Endothelial cell of umbilical vein (primary cell): ENCODE data around the gene HSPB3. TPM values are rescaled to one million over a fixed set of nuclear protein-coding genes. Genes with fewer than 3 reads are reported as not detected.

Experiments
- BruUV-seq: library from RNA; stranded (reverse); fragments of 400-500 nt; replicated peaks from 2 replicates; lab custom pipeline; 2021; lab: Mats Ljungman, UMichigan
- CTCF ChIA-PET: fragments of 300-600, 350-600 bp; sonication (Branson Sonifier 250); formaldehyde crosslinking; loops from one replicate; lab custom pipeline; 2021; ENCODE audit warnings: antibody characterized with exemption, inconsistent platforms; lab: Charles Lee
- POLR2A ChIA-PET: fragments of 300-600, 350-600 bp; sonication (Branson Sonifier 250); formaldehyde crosslinking; loops from one replicate; lab custom pipeline; 2021; ENCODE audit warnings: antibody characterized with exemption, inconsistent platforms; lab: Charles Lee
- DNase-seq: peaks from one replicate; pipeline ENCODE4 v3.0.0-alpha.2; 2011; ENCODE audit warnings: low read depth, low spot score
- FAIRE-seq: peaks from 2 replicates; lab custom pipeline; 2011; peaks lifted over from hg19 to GRCh38; lab: Jason Lieb, UNC
- H2AFZ ChIP-seq: 2 replicates; pipeline ENCODE4 v1.6.0; 2012; ENCODE audit warnings: low read depth, low read length, control low read depth, inconsistent platforms
- H3K27ac ChIP-seq: 2 replicates; pipeline ENCODE4 v1.5.1; 2011; ENCODE audit warnings: low read depth, mild to moderate bottlenecking, control low read depth, low read length, moderate library complexity; ENCODE audit not compliant: insufficient read depth
- H3K27me3 ChIP-seq, 2 experiments: 2 replicates each; pipeline versions ENCODE4 v1.6.0 to v1.6.1; 2011; ENCODE audit warnings: low read length in 2 of 2, mixed read lengths in 1 of 2; ENCODE audit not compliant: control insufficient read depth in 2 of 2, insufficient read depth in 2 of 2
- H3K36me3 ChIP-seq, 2 experiments: 2 replicates in 1 of 2; 3 replicates in 1 of 2; pipeline ENCODE4 v1.5.1; 2011; ENCODE audit warnings: low read length in 2 of 2, mild to moderate bottlenecking in 1 of 2, moderate library complexity in 1 of 2; ENCODE audit not compliant: control insufficient read depth in 2 of 2, insufficient read depth in 2 of 2; ENCODE audit errors: extremely low read depth in 1 of 2
- H3K4me1 ChIP-seq: 3 replicates; pipeline ENCODE4 v1.5.1; 2011; ENCODE audit warnings: mild to moderate bottlenecking, low read length; ENCODE audit not compliant: control insufficient read depth, insufficient read depth; ENCODE audit errors: extremely low read depth
- H3K4me2 ChIP-seq: 2 replicates; pipeline ENCODE4 v1.6.1; 2011; ENCODE audit warnings: low read length, control low read depth, mixed read lengths; ENCODE audit not compliant: insufficient read depth
- H3K4me3 ChIP-seq, 3 experiments: fragments of 200-600 bp in 1 of 3; sonication (generic), shearing (Covaris generic) in 1 of 3; replicated peaks in 1 of 3; 2 replicates each; pipeline ENCODE4 v1.5.1; 2011 to 2016; ENCODE audit warnings: control low read depth in 3 of 3, low read length in 3 of 3, mild to moderate bottlenecking in 2 of 3, inconsistent platforms in 1 of 3, low read depth in 1 of 3, moderate library complexity in 1 of 3; ENCODE audit not compliant: insufficient read depth in 1 of 3
- H3K79me2 ChIP-seq: 2 replicates; pipeline ENCODE4 v1.6.0; 2012; ENCODE audit warnings: low read length, inconsistent platforms; ENCODE audit not compliant: control insufficient read depth, insufficient read depth
- H3K9ac ChIP-seq: replicated peaks from 2 replicates; pipeline ENCODE3; 2011; ENCODE audit warnings: low read length, control low read depth; ENCODE audit not compliant: insufficient read depth; ENCODE audit errors: extremely low read depth
- H3K9me1 ChIP-seq: replicated peaks from 3 replicates; pipeline ENCODE4 v1.6.0; 2011; ENCODE audit warnings: mild to moderate bottlenecking, low read length; ENCODE audit not compliant: control insufficient read depth, insufficient read depth; ENCODE audit errors: extremely low read depth
- H3K9me3 ChIP-seq: replicated peaks from 2 replicates; pipeline ENCODE4 v1.5.1; 2012; ENCODE audit warnings: low read length, inconsistent platforms; ENCODE audit not compliant: control insufficient read depth, insufficient read depth
- H4K20me1 ChIP-seq: replicated peaks from 2 replicates; pipeline ENCODE3; 2011; ENCODE audit warnings: mild to moderate bottlenecking, low read length; ENCODE audit not compliant: control insufficient read depth, insufficient read depth; ENCODE audit errors: extremely low read depth
- CTCF ChIP-seq, 2 donors: IDR thresholded peaks; 1 replicate in 1 of 2; 2 replicates in 1 of 2; pipeline ENCODE4 v1.5.1; 2011; ENCODE audit warnings: low read length in 2 of 2, mild to moderate bottlenecking in 2 of 2, moderate library complexity in 2 of 2, control low read depth in 1 of 2, inconsistent platforms in 1 of 2, low read depth in 1 of 2; ENCODE audit not compliant: insufficient read depth in 1 of 2; ENCODE audit errors: extremely low read depth in 1 of 2
- EZH2 ChIP-seq: IDR thresholded peaks from 2 replicates; pipeline ENCODE4 v1.6.1; 2012; ENCODE audit warnings: borderline replicate concordance, low read depth, mild to moderate bottlenecking, moderate library complexity, low read length, inconsistent platforms; ENCODE audit not compliant: severe bottlenecking
- FOS ChIP-seq: IDR thresholded peaks from 2 replicates; pipeline ENCODE4 v1.6.1; 2011; ENCODE audit warnings: mild to moderate bottlenecking, low read length, moderate library complexity, borderline replicate concordance; ENCODE audit not compliant: insufficient read depth
- GATA2 ChIP-seq: IDR thresholded peaks from 2 replicates; pipeline ENCODE4 v1.7.0; 2011; ENCODE audit warnings: low read depth, mild to moderate bottlenecking, moderate library complexity, mixed read lengths, low read length; ENCODE audit not compliant: insufficient read length, insufficient read depth
- JUN ChIP-seq: IDR thresholded peaks from 2 replicates; pipeline ENCODE4 v1.6.1; 2011; ENCODE audit warnings: borderline replicate concordance, low read depth; ENCODE audit not compliant: insufficient read length, insufficient read depth
- MAX ChIP-seq: IDR thresholded peaks from 2 replicates; pipeline ENCODE4 v1.6.1; 2011; ENCODE audit not compliant: insufficient read depth, insufficient read length
- MYC ChIP-seq: IDR thresholded peaks from one replicate; pipeline ENCODE4 v1.6.1; 2011; ENCODE audit warnings: mild to moderate bottlenecking, low read depth, low read length
- POLR2AphosphoS5 ChIP-seq: IDR thresholded peaks from 2 replicates; pipeline ENCODE4 v1.6.1; 2012; ENCODE audit warnings: low read depth, mild to moderate bottlenecking, control low read depth, low read length, moderate library complexity; ENCODE audit not compliant: insufficient read depth
- dilution Hi-C: fragments of 300-500 bp; cut with MboI; formaldehyde crosslinking; loops from one replicate; pipeline ENCODE4 v1.15.0; 2019; ENCODE audit warnings: low sequenced_read_pairs; ENCODE audit not compliant: extremely low pct_ligation_motif_present
- intact Hi-C: fragments of 100-400 bp; cut with micrococcal nuclease; formaldehyde crosslinking; loops from one replicate; pipeline ENCODE4 v1.10.0; 2022
- polyA plus RNA-seq, 4 experiments: library from polyadenylated mRNA; depleted of rRNA in 3 of 4; stranded (reverse) in 3 of 4; unstranded in 1 of 4; fragments of >200 nt; gene quantifications; 2 replicates each; pipeline versions ENCODE4 v1.2.1 to v1.2.3, GENCODE V29; 2011 to 2012; ENCODE audit warnings: missing spikeins in 1 of 4
- total RNA-seq: library from RNA; stranded (reverse); gene quantifications from 2 replicates; pipeline ENCODE4 v1.2.3, GENCODE V29; 2021

The HSPB3 gene
- total and polyA plus RNA-seq, 2 donors (not counting 3 experiments of a cell fraction or from before 2014, with no cell fraction given): not detected

GRCh38 chr5:54411176-54411575 lies 44.3 kb upstream of the HSPB3 start:
- no peaks in the 10 kb centered on the region for H4K20me1 ChIP-seq
- DNase-seq: no peak
- no peaks in the 10 kb centered on the region for H3K79me2 ChIP-seq
- no peak for TF ChIP-seq POLR2AphosphoS5
- TF ChIP-seq MYC: no peak
- TF ChIP-seq FOS: no peak
- no peak for TF ChIP-seq JUN
- no peak for TF ChIP-seq MAX
- TF ChIP-seq CTCF (IDR thresholded peaks at IDR 0.05; ENCODE audit: extremely low read depth in 1 of 2, insufficient read depth in 1 of 2, low read depth in 1 of 2, low read length in 2 of 2): no peak
- no peak for TF ChIP-seq GATA2
- no peak for TF ChIP-seq EZH2
- no peak overlapping the region for H3K4me2 ChIP-seq
- ChIA-PET POLR2A (no interaction called here), CTCF (interaction anchor here (1.3 to 4.8 kb wide), 5 partner anchors 8 to 182 kb away, joined by 3 to 30 read pairs (median 5); no protein-coding TSS in a partner anchor)
- intact Hi-C loops: no loop called here
- no peaks in the 10 kb centered on the region for H3K9me3 ChIP-seq
- no peak overlapping the region for H2AFZ ChIP-seq
- no peaks in the 10 kb centered on the region for H3K4me1 ChIP-seq
- peaks cover 12 to 14% of the 10 kb centered on the region in 2 experiments for H3K27me3 ChIP-seq
- no TSS peak for BruUV-seq
- H3K4me3 ChIP-seq: no peak overlapping the region
- H3K9me1 ChIP-seq: no peaks in the 10 kb centered on the region
- H3K9ac ChIP-seq: no peak overlapping the region
- dilution Hi-C loops: no loop called here
- H3K27ac ChIP-seq: no peak overlapping the region
- H3K36me3 ChIP-seq: no peaks in the 10 kb centered on the region
- FAIRE-seq: no peak
